IPS-11a (cell line): ENCODE data around the gene EXOC3.
A peak's percentile ranks its signal among the peaks of the same experiment; 100 is the strongest.

Source experiments
- H3K4me3 ChIP-seq: one replicate; pipeline ENCODE4 v1.5.1; 2013; ENCODE audit warnings: low read depth, low read length, control low read depth

The EXOC3 gene

DNA sequence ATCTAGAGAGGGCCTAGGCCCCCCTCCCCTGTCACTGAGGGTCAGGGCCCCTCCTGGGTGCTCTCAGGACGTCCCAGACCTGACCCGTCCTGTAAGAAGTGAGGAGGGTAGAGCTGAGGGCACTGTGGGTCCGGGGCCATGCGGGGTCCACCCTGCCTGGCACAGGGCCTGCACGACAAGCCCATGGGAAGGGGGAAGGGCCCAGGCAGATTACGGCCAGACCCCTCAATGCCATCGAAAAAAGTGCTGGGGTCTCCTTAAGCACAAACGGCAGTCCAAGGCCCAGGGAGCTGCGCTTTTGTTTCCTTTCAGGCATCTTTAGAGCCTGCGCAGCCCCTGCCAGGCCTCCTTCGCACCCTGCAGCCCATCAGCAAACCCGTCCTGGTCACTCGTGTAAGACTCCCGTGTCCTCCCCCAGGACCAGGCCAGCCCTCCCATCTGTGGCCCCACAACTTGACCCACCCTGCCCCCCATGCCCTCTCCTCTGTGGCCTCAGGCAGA lies 4.4 kb upstream of the EXOC3 start:
- no peak overlapping the region for H3K4me3 ChIP-seq

- H3K4me3 ChIP-seq: no peak overlapping the region
These were observed 3.8 kb upstream of the EXOC3 start for GRCh38 chr5:439181-439580.

GRCh38 chr5:439636-440035 lies 3.3 kb upstream of the EXOC3 start:
- no peak overlapping the region for H3K4me3 ChIP-seq

- no peak overlapping the region for H3K4me3 ChIP-seq
These were observed 2.4 kb upstream of the EXOC3 start for GRCh38 chr5:440401-441201.

DNA sequence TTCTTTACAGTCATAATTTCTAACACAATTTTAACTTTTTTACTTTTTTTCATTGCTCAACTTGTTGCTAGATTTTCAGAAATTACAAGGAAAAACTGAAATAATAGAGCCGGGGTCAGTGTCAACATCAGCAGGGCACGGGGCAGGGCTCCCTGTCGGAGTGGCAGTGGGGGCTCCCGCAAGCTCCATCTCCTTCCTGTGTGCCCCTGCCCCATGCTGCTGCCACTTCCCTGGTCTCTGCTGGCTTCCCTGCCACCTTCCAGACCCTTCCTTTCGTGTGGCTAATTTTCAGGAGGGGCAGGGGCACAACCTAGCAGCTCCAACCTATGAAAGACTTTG lies 1.0 kb upstream of the EXOC3 start:
- peak overlapping the region; percentile 98 for H3K4me3 ChIP-seq

DNA sequence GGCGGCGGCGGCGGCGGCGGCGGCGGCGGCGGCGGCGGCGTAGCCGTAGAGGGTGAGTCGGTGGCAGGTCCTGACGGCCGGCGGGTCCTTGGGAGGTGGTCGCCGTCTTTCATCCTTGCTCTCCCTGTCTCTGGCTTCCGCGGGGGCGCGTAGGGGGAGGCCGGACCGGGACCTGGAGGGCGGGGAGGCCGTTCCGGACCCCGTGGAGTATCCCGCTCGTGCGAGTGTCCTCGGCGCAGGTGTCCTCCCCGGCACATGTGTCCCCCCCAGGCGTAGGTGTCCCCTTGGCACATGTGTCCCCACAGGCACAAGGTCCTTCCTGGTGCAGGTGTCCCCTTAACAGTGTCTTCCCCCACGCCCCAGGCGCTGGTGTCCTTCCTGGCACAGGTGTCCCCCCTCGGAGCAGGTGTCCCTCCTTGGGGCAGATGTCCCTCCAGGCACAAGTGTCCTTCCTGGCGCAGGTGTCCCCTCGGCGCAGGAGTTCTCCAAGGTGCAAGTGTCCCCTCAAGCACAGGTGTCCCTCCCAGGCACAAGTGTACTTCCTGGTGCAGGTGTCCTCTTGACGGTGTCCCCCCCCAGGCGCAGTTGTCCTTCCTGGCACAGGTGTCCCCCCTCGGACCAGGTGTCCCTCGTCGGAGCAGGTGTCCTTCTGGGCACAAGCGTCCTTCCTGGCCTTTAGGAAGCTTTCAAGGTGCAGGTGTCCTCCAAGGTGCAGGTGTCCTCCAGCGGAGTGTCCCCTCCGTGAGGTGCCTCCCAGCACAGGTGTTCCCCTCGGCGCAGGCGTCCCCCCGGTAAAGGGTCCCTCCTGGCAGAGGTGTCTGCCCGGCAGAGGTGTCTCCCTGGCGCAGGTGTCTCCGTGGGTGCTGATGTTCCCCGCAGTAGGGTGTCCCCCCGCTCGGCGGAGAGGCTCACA lies 519 bp downstream of the EXOC3 start:
- H3K4me3 ChIP-seq: peak overlapping the region; percentile 98

DNA sequence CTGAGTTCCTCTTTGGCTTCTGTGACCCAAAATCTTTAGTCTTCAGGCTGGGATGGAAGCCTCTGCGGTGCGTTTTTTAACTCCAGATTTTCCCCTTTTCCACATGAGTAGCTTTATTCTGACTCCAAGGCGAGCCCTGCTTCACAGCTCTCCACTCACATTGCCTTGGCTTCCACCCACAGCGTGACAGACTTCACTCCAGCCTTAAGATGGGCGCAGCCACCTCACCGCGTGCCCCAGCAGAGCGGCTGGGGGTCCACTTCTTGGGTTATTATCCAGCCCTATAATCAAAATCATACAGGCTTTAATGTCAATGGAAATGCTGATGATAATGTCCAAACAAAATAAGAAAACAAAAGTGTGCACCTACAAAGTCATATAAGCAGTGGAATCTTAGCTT lies 1.2 kb downstream of the EXOC3 start:
- no peak overlapping the region for H3K4me3 ChIP-seq

DNA sequence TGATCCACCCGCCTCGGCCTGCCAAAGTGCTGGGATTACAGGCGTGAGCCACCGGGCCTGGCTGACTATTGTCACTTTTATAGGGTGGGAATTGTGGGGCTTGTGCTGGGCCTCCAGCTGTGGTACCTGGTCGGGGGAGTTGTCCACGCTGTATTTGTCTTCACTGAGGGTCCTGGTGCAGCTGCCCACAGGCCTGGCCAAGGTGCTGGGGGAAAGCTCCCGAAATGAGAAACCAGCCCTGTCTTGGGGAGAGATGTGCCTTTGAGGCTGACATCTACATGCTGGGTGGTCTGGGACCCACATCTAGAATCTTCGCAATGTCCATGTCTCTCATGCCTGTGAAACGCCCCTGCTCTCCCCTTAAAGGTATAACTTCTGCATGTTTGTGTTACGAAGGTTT lies 2.6 kb downstream of the EXOC3 start:
- H3K4me3 ChIP-seq: no peak overlapping the region

- no peak overlapping the region for H3K4me3 ChIP-seq
These were observed 3.3 kb downstream of the EXOC3 start for GRCh38 chr5:446066-446882.

DNA sequence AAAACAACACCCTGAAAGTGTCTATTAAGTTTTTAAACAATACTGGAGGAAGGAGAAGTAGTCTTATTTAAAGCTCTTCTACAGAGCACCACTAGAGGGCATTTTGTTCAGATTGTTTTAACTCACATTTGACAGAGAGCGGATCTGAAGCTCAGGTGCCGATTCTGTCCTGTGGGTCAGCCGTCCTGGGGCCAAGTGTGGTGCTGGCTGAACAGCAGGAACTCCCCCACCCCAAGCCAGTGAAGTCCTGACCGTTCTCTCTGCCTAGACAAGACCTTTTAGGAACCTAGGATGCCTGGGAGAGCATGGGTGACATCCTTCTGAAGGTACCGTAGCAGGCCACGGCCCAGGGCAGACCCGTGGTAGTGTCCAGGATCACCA lies 3.9 kb downstream of the EXOC3 start:
- no peak overlapping the region for H3K4me3 ChIP-seq

DNA sequence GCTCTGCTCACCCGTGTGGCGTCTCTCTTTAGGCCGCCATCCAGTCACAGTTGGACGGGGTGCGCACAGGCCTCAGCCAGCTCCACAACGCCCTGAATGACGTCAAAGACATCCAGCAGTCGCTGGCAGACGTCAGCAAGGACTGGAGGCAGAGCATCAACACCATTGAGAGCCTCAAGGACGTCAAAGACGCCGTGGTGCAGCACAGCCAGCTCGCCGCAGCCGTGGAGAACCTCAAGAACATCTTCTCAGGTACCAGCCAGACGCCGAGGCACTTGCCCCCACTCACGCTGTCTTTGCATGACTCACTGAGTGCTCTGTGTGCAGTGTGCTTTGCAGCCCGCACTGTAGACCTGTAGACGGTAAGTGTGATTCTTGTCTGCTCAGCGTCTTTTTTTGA lies 4.5 kb downstream of the EXOC3 start:
- no peak overlapping the region for H3K4me3 ChIP-seq

DNA sequence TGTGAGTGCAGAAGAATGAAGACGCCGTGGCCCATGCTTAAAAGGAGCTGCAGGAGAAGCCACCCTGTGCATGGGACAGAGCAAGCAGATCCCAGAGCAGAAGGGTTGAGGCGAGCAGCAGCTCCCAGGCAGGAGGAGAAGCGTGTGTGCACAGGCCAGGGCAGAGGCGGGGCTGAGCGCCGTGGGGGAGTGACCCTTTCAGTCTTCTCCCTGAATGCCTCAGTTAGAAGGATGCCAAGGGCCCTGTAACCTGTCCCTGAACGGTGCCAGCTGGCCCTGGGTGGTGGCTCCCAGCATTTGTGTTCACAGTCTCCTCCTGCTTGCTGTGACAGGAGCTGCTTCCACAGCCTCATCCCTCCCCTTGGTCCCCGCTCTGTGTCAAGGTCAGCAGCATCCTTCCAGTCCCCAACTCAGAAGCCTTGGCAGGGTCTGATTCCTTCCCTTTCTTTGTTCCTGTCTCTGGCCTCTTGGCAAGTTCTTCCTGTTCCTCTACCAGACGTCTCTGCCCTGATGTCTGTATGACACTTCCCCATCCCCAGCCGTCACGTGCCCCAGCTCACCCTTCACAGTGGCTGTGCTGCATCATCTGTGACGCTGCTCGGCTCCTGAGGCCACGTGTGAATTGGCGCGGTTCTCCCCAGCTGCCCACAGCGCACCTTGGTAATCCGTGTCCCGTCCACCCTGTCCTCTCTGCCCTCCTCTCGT lies 5.2 kb downstream of the EXOC3 start:
- no peak overlapping the region for H3K4me3 ChIP-seq

DNA sequence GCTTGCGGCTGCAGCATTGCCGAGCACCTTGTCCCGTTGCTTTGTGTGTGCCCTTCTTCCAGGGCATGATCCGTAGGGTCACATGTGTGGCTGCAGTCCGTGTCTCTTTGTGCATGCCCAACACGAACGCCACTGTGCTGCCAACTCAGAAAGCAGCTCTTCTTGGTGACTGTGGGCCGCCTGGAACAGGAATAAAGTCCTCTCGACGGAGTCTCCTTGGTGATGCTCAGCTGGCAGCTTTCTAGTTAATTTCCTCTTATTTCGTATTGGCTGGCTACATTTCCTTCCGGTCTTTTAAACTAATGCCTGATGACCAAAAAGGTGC lies 5.8 kb downstream of the EXOC3 start:
- H3K4me3 ChIP-seq: no peak overlapping the region

DNA sequence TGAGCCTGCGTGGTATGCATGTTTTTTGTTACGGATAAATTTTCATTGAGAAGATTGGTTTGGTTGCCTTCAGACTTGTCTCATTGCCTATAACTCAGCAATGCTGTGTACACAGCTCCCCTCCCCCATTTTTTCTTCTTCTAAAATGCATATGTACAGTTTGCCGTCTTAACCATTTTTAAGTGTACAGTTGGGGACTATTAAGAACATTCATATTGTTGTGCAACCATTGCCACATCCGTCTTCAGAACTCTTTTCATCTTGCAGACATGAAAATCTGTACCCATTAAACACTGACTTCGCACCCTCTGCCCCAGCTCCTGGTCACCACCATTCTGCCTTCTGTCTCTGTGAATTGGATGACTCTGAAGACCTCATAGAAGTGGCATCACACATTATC lies 6.2 kb downstream of the EXOC3 start:
- no peak overlapping the region for H3K4me3 ChIP-seq

DNA sequence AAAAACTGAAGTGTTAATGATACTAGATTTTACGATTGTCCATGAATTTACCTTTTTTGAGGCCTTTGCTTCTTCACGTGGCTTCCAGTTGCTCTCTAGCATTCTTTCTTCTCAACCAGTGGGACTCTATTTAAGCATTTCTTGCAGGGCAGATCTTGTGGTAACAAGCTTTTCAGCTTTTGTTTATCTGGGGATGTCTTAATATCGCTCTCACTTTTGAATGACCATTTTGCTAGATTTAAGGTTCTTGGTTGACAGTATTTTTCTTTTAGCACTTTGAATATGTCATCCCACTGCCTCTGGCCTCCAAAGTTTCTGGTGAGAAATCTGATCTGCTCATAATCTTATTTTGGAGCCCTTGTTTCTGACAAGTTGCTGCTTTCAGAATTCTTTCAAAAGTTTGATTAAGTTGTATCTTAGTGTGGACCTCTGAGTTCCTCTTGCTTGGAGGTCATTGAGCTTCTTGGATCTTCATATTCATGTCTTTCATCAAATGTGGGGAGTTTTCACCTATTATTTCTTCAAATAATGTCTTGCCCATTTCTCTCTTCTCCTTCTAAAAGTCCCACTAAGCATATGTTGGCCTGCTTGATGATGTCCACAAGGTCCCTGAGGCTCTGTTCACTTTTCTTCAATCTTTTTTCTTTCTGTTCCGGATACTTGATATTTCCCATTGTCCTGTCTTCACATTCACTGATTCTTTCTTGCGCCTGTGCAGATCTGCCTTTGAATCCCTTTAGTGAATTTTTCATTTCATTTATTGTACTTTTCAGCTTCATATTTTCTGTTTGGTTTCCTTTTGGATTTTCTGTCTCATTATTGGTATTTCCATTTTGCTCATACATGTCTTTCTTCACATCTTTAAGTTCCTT lies 8.8 kb downstream of the EXOC3 start:
- H3K4me3 ChIP-seq: no peak overlapping the region

DNA sequence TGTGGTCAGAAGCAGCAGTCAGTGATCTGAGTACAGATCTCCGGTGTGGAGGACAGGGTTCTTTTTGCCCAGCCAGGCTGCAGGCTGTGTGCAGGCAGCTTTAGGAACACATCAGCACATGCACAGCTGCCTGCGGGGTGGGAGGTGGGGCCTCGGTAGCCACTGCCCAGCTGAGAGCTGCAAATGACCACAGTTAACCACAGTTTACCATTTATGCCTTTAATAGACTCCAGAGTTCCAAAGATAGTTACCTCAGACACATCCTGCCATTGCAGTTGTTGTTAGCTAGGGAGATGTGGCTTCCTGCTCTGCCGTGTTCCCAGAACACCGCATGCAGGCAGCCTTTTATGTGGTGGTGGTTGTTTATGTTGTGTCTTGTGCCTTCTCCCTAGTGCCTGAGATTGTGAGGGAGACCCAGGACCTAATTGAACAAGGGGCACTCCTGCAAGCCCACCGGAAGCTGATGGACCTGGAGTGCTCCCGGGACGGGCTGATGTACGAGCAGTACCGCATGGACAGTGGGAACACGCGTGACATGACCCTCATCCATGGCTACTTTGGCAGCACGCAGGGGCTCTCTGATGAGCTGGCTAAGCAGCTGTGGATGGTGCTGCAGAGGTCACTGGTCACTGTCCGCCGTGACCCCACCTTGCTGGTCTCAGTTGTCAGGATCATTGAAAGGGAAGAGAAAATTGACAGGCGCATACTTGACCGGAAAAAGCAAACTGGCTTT lies 10.2 kb downstream of the EXOC3 start:
- H3K4me3 ChIP-seq: no peak overlapping the region

- H3K4me3 ChIP-seq: no peak overlapping the region
These were observed 10.9 kb downstream of the EXOC3 start for GRCh38 chr5:453725-454481.

DNA sequence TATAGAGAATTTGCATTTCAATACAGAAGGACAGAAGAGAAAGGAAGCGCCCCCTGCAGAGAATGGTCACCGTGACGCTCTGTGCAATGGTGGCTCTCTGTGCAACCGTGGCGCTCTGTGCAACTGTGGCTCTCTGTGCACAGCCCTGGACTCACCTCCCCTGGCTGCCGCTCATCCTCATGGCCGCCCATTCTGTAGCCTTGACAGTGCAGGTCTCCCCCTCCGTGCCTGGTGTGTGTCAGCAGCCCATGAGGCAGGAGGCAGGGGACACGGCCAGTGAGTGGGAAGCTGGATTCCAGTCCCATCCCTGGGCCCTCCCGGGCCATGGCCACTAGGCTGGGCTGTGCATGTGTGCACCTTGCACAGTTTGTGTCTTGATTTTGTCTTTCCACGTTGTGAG lies 12.0 kb downstream of the EXOC3 start:
- no peak overlapping the region for H3K4me3 ChIP-seq
